Measurements from ENCODE around the gene EFNA4.

EFNA4 gene

DNA sequence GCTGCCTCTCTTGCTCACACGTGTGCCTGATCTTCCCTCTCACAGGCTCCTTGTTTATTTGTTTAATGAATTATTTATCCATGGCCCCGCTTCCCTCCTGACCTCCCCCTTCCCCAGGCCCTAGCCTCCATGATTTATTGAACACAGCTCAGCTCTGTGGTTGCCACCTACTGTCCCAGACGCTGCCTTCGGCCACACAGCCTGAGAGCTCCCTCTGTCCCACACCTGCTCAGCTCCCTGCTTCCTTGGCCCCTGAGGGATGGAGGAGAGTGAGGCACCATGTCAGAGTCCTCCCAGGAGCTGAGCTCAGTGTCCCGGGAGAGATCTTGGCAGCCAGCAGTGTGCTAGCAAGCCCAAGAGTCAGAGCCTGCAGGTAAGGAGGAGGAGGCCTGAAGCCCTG, 12.0 kb downstream of the EFNA4 start:
- no peak for DNase-seq

DNA sequence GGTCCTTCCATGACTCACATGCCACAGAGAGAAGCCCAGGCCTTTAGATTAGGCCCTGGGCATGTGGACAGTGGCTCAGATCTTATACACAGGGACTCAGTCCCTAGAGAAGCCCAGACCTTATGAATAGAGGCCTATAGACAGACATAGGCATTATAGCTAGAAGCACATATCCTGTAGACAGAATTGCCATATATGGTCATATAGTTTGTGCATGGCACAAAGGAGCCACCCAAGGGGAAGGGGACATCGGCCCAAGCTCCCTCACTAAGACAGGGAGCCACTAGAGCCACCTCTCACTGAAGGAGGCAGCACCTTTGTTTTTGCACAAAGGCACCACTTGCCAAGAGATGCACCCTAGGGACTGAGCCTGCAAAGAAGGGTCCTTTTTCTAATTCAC, 12.8 kb downstream of the EFNA4 start:
- DNase-seq, result no peak

DNA sequence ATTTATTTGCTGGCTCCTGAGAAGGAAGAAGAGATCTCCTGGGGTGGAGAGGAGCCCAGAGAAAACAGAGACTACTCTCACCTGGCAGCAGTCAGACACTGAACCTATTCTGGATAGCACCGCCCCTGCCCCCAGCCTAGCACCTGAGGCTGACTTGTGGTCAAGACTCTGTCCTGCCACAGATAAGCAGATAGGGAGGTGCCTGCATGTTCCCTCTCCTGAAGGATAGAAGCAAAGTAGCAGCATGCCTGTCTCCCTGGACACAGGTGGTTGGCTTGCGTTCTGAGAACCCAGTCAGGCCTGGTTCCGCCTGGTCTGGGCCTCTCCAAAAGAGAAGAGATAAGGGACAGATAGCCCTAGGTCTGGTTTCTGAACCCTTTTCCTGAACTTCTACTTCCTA, 13.8 kb downstream of the EFNA4 start:
- no peak for DNase-seq

DNA sequence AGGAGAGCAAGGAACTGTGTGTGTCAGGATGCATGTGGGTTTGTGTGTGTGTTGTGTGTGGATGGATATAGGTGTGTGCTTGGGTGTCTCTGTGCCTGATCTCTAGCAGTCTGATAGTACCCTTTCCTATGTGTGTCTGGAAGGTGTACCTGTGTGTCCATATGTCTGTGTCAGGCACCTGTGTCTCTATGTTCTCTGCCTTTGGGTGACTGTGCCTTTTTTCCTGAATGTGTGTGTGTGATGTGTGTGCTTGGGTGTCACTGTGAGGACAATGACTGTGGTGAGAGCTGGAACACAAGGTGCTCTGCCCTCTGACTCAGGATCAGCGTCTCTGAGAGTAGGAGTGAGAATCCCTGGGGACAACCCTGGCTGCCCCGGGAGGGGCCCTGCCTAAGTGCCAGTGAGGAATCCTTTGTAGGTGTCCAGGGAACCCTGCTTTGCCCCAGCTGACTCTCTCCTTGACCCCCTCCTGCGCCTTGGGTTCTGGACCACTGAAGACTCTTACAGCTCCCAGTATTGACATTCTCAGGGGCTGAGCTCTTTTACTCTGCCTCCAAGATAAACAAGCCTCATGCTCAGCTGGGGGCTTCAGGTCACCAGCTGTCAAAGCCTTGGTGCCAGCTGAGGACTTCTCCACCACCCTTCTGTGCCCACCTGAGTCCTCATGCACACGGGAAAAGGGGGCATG, 14.4 kb downstream of the EFNA4 start:
- no peak for DNase-seq

GRCh38 chr1:155078469-155079209, 15.1 kb downstream of the EFNA4 start, which contains the start of gene EFNA3:
Gene EFNA3 (plus strand): TSS chr1:155078837. CDS start chr1:155078942, 105 bp downstream.
- peak; percentile 76 for DNase-seq

DNA sequence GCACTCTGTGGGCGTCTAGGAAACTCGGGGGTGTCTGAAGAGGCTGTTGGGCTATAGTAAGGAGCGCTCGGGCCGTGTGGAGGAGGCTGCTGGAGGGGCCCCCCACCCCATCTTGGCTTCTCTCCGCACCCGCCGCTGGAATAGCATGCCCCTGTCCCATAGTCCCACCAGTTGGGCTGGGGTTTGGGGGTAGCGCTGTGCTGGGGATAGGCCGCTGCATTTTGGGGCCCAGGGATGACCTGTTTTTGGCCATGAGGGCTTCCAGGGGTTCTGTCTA, 15.6 kb downstream of the EFNA4 start:
- DNase-seq, result no peak

GRCh38 chr1:155079487-155080311, 16.2 kb downstream of the EFNA4 start:
- DNase-seq, result no peak

- DNase-seq, result peak; percentile 43
These were observed 17.0 kb downstream of the EFNA4 start for GRCh38 chr1:155080312-155081228.

DNA sequence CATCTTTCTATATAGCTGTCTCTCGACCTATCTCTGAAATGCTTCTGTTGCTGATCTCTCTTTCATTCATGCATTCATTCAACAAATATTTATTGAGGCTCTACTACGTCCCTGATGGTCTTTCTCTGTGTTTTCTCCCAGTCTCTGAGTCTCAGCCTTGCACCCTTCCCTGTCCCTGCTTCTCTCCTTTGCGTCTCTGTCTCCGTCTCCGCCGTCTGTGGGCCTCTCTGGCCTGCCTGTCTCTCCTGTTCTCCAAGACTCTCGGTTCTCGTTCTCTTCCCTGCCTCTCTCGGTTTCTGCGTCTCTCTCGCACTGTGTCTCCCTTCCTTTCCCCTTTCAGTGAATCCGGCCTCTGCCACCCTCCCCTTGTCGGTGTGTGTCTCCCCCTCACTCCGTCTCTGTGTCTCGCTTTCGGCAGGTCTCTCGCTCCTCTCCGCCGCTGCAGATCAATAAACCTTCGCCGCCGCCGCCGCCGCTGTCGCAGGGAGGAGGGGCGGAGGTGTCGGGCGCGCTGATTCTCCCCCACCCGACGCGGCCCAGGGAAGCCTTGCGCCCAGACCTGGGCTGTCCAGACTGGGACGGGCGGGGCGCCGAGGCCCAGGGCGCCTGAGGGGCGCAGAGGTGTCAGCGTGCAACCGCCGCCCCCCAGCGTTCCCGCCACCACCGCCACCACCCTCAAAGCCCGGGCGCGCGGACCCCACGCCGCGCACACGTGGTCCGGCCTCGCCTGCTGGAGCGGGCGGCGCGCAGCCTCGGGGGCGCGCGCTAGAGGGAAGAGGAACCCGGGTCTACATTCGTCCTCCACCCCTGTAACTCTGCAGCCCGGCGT, 18.1 kb downstream of the EFNA4 start:
- peak; percentile 41 for DNase-seq

- no peak for DNase-seq
These were observed 18.9 kb downstream of the EFNA4 start for GRCh38 chr1:155082301-155083051.

DNA sequence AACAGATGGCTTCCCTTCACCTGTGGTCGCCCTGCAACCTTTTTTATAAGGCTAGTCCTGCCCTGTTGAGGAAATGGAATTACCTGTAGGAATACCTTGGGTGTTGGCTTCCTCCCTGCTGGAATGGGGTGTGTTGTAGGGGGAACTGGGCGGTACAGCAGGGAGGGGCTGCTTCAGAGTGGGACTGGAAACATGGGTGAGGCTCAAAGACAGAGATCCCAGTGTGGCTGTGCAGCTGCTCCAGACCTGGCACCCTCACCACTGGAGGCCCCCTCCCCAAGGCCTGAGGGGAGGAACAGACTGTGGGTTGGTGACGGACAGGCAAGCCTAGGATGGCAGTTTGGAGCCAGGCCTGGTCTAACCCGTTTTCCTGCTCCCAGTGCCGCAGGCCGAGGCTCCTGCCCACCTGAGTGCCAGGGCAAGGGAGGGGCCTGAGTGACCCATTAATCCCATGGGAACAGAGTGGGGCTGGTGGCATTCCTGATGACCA, 19.6 kb downstream of the EFNA4 start:
- DNase-seq, result no peak

DNA sequence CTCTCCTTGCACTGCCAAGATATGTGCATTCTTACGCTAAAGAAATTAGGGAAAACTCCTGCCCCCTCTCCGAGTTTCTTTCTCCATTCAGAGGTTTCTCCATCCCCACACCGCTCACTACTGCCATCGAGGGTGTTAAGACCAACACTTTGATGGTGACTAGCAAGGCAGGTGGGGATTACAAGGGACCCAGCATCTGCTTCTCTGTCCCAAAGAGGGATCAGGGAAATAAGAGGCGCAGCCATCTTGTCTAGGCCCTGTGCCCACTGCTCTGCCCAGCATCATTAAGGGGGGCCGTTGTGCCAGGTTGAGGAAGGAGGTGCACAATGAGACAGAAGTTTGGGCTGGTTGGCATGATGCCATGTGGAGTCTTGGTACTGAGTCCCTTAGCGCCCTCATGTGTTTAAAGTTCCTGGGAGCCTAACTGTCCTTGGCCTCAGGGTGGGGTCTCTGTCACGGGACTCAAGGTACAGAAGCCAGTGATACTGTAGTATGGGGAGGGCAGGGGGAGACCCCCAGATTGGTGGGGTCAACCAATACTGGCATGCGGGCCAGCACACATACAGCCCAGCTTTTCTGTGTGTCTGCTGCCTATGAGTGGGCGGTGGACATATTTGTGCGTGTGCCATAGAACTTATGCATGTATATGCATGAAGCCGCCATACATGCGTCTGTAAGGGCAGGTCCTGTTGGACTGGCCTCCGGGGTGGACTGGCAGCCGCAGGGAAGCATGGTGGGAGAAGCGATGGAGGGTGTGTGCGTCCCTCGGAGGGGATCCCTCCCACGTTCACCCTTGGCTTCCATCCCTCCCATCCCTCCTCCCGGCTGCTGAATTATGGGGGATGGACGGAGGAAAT, 20.6 kb downstream of the EFNA4 start:
- DNase-seq, result peak; percentile 40

- DNase-seq, result peak; percentile 93
These were observed 21.4 kb downstream of the EFNA4 start for GRCh38 chr1:155084722-155085503.

GRCh38 chr1:155085504-155086127, 22.1 kb downstream of the EFNA4 start:
- peak; percentile 74 for DNase-seq

- DNase-seq, result peak; percentile 83
These were observed 22.7 kb downstream of the EFNA4 start for GRCh38 chr1:155086128-155086741.

DNA sequence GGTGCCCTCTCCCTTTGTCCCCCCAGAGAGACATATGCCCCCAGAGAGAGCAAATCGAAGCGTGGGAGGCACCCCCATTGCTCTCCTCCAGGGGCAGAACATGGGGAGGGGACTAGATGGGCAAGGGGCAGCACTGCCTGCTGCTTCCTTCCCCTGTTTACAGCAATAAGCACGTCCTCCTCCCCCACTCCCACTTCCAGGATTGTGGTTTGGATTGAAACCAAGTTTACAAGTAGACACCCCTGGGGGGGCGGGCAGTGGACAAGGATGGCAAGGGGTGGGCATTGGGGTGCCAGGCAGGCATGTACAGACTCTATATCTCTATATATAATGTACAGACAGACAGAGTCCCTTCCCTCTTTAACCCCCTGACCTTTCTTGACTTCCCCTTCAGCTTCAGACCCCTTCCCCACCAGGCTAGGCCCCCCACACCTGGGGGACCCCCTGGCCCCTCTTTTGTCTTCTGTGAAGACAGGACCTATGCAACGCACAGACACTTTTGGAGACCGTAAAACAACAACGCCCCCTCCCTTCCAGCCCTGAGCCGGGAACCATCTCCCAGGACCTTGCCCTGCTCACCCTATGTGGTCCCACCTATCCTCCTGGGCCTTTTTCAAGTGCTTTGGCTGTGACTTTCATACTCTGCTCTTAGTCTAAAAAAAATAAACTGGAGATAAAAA, 23.5 kb downstream of the EFNA4 start:
- DNase-seq, result no peak
